22Rv1 (cell line): ENCODE results near the gene ARHGAP6.

ENCODE experiments used
- ZFX ChIP-seq: fragments of 450-650 bp; IDR thresholded peaks from 2 replicates; pipeline ENCODE4 v1.6.1; 2017; ENCODE audit warnings: antibody characterized with exemption, borderline replicate concordance
- TF ChIP-seq, protein P1 (sequence below): fragments of 450-650 bp; IDR thresholded peaks from 2 replicates; pipeline ENCODE4 v1.5.1; 2017; ENCODE audit warnings: mild to moderate bottlenecking

DNA sequence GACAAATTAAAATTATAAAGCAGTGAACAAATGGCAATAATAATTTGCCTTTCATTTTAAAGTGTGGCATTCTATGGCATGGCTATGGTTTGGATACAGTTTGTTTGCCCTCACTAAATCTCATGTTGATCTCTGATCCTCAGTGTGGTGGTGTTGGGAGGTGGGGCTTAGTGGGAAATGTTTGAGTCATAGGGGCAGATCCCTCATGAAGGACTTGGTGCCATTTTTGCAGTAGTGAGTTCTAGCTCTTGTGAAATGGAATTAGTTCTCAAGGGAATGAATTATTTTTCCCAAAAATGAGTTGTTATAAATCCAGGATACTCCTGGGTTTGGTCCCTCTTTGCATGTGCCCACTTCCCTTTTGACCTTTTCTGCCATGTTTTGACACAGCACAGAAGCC, 191.1 kb downstream of the ARHGAP6 start:
- TF ChIP-seq, protein P1, sequence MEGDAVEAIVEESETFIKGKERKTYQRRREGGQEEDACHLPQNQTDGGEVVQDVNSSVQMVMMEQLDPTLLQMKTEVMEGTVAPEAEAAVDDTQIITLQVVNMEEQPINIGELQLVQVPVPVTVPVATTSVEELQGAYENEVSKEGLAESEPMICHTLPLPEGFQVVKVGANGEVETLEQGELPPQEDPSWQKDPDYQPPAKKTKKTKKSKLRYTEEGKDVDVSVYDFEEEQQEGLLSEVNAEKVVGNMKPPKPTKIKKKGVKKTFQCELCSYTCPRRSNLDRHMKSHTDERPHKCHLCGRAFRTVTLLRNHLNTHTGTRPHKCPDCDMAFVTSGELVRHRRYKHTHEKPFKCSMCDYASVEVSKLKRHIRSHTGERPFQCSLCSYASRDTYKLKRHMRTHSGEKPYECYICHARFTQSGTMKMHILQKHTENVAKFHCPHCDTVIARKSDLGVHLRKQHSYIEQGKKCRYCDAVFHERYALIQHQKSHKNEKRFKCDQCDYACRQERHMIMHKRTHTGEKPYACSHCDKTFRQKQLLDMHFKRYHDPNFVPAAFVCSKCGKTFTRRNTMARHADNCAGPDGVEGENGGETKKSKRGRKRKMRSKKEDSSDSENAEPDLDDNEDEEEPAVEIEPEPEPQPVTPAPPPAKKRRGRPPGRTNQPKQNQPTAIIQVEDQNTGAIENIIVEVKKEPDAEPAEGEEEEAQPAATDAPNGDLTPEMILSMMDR, result no peak
- TF ChIP-seq ZFX, result no peak
